ENCODE data around the gene SCFD1.

SCFD1 gene

DNA sequence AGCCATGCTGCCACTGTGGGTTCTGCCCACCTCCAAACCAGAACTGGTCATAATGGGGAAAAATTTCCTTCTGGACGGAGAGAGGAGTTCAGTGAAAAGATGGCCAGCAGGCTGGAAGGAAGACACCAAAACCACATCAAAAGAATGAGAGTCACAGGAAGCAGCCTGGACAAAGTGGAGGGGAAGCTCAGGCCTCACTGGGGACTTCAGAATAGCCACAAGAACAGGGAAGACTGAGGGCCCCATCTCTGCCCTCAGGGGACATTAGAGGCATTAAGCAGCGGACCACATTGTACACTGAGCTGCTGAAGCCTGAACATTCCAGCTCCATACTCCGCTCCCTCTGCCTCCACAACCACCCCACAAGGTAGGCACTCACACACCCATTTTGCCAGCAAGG lies 132.7 kb downstream of the SCFD1 start:
- TF ChIP-seq, protein P1, sequence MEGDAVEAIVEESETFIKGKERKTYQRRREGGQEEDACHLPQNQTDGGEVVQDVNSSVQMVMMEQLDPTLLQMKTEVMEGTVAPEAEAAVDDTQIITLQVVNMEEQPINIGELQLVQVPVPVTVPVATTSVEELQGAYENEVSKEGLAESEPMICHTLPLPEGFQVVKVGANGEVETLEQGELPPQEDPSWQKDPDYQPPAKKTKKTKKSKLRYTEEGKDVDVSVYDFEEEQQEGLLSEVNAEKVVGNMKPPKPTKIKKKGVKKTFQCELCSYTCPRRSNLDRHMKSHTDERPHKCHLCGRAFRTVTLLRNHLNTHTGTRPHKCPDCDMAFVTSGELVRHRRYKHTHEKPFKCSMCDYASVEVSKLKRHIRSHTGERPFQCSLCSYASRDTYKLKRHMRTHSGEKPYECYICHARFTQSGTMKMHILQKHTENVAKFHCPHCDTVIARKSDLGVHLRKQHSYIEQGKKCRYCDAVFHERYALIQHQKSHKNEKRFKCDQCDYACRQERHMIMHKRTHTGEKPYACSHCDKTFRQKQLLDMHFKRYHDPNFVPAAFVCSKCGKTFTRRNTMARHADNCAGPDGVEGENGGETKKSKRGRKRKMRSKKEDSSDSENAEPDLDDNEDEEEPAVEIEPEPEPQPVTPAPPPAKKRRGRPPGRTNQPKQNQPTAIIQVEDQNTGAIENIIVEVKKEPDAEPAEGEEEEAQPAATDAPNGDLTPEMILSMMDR (IDR thresholded peaks at IDR 0.05; ENCODE audit: low read depth, low read length), result no peak

DNA sequence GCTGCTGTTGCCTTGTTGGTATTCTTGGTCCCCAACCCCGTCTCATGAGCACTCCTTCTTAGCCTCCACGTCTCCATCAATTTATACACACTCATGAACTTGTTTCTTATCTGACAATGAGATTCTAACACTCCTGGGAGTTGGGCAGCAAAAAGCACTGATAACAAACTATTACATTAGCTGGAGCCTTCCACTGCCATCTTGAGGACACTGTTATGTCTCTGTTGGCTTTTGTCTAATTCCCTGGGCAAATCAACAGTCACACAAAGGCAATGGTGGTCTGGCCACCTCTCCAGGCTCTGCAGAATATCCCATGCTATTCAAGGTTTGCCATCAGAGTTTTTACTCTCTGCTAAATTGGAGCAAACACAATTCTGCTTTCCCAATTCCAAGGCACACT lies 134.5 kb downstream of the SCFD1 start:
- H3K4me3 ChIP-seq (ENCODE audit: low read depth, low read length), result no peak overlapping the region
- TF ChIP-seq, protein P1 (IDR thresholded peaks at IDR 0.05; ENCODE audit: low read depth, low read length), result no peak

More for the DNA sequence above, 132.7 kb downstream of the SCFD1 start:
- no peak overlapping the region for H3K4me3 ChIP-seq (ENCODE audit: low read depth, low read length)

DNA sequence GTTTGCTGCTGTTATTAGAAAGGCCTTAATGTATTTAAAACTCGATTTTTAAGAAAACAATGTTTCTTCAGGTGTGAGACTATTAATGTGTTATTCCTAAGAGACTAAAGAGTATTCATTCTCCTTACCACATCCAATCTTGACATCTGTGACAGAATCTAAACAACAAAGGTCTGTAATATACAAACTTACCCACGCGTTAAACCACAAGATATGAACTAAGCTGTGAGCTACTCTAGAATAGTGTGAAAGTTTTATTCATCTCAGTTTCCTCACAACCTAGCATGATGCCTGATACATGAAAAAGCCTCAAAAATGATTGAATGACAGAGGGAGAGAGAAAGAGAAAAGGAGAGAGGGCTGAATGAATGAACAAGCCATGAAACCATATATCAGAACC lies 135.0 kb downstream of the SCFD1 start:
- no peak overlapping the region for H3K4me3 ChIP-seq (ENCODE audit: low read depth, low read length)
- TF ChIP-seq, protein P1 (IDR thresholded peaks at IDR 0.05; ENCODE audit: low read depth, low read length), result no peak

- H3K4me3 ChIP-seq (ENCODE audit: low read depth, low read length), result no peak overlapping the region
- TF ChIP-seq, protein P1 (IDR thresholded peaks at IDR 0.05; ENCODE audit: low read depth, low read length), result no peak
Observed at GRCh38 chr14:30759172-30760125, 137.3 kb downstream of the SCFD1 start.

GRCh38 chr14:30763891-30764290 lies 141.8 kb downstream of the SCFD1 start:
- no peak overlapping the region for H3K4me3 ChIP-seq (ENCODE audit: low read depth, low read length)
- TF ChIP-seq, protein P1 (IDR thresholded peaks at IDR 0.05; ENCODE audit: low read depth, low read length), result no peak

GRCh38 chr14:30767624-30768023 lies 145.5 kb downstream of the SCFD1 start:
- TF ChIP-seq, protein P1 (IDR thresholded peaks at IDR 0.05; ENCODE audit: low read depth, low read length), result no peak
- H3K4me3 ChIP-seq (ENCODE audit: low read depth, low read length), result no peak overlapping the region

- H3K4me3 ChIP-seq (ENCODE audit: low read depth, low read length), result no peak overlapping the region
- TF ChIP-seq, protein P1 (IDR thresholded peaks at IDR 0.05; ENCODE audit: low read depth, low read length), result no peak
Observed at GRCh38 chr14:30768791-30769190, 146.7 kb downstream of the SCFD1 start.
